Astrocyte of the spinal cord (primary cell): ENCODE data around the gene KNL1.

Experiments
- DNase-seq: peaks from one replicate; pipeline ENCODE4 v3.0.0; 2011; ENCODE audit warnings: low read depth, low spot score
- H3K4me3 ChIP-seq: 2 replicates; pipeline ENCODE4 v1.5.1; 2011; ENCODE audit warnings: low read depth, mild to moderate bottlenecking, low read length, moderate library complexity
- in situ Hi-C: cut with HindIII; loops from 2 replicates; pipeline ENCODE4 v1.10.0; 2017; ENCODE audit warnings: low sequenced_read_pairs
- TF ChIP-seq, protein P1 (sequence below): IDR thresholded peaks from 2 replicates; pipeline ENCODE4 v1.5.1; 2012; ENCODE audit warnings: low read depth, mild to moderate bottlenecking, low read length, inconsistent platforms

The KNL1 gene

GRCh38 chr15:40554161-40554525 lies 39.9 kb upstream of the KNL1 start:
- H3K4me3 ChIP-seq: no peak overlapping the region
- in situ Hi-C loops: no loop called here
- no peak for DNase-seq
- TF ChIP-seq, protein P1, sequence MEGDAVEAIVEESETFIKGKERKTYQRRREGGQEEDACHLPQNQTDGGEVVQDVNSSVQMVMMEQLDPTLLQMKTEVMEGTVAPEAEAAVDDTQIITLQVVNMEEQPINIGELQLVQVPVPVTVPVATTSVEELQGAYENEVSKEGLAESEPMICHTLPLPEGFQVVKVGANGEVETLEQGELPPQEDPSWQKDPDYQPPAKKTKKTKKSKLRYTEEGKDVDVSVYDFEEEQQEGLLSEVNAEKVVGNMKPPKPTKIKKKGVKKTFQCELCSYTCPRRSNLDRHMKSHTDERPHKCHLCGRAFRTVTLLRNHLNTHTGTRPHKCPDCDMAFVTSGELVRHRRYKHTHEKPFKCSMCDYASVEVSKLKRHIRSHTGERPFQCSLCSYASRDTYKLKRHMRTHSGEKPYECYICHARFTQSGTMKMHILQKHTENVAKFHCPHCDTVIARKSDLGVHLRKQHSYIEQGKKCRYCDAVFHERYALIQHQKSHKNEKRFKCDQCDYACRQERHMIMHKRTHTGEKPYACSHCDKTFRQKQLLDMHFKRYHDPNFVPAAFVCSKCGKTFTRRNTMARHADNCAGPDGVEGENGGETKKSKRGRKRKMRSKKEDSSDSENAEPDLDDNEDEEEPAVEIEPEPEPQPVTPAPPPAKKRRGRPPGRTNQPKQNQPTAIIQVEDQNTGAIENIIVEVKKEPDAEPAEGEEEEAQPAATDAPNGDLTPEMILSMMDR: no peak

- in situ Hi-C loops: no loop called here
- H3K4me3 ChIP-seq: no peak overlapping the region
- DNase-seq: no peak
- TF ChIP-seq, protein P1: no peak
These were observed 38.2 kb upstream of the KNL1 start for GRCh38 chr15:40555876-40556275.

DNA sequence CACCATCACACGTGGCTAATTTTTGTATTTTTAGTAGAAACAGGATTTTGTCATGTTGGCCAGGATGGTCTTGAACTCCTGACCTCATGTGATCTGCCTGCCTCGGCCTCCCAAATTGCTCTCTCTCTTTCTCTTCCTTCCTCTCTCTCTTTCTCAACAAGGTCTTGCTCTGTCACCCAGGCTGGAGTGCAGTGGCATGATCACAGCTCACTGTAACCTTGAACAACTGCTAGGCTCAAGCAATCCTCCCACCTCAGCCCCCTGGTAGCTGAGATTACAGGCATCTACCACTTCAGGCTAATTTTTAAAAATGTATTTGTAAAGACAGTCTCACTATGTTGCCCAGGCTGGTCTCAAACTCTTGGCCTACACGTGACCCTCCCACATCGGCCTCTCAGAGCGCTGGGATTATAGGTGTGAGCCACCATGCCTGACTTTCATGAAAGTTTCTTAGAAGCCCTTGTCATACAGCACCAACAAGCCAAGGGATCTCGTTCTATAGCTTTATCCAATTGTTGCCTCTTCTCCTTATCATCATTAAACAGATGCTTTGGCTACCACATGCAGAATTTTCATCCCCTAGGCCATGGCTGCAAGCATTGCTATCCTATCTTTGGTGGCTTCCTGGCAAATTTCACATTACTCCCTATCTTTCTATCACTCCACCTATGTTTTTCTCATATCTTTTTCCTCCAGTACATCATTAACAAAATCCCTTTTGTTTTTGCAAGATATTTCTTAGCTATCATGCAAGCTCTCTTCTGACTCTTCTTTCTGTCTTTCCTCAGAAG lies 34.9 kb upstream of the KNL1 start:
- no peak for DNase-seq
- in situ Hi-C loops: no loop called here
- TF ChIP-seq, protein P1: no peak
- no peak overlapping the region for H3K4me3 ChIP-seq

- TF ChIP-seq, protein P1: no peak
- in situ Hi-C loops: no loop called here
These were observed 31.4 kb upstream of the KNL1 start for GRCh38 chr15:40562691-40563090.

DNA sequence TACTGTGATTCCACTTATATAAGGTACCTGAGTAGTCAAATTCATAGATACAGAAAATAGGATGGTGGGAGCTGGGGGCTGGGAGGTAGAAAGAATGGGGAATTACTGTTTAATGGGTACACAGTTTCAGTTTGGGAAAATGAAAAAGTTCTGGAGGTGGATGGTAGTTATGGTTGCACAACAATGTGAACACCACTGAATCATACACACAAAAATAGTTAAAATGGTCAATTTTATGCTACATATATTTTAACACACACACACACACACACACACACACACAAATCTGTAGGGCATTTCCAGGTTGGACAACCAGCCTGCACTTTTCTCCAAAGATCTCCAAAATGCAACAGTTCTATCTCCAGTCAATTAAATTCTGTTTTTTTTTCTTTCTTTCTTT lies 30.6 kb upstream of the KNL1 start:
- no peak for DNase-seq
- no peak overlapping the region for H3K4me3 ChIP-seq
- TF ChIP-seq, protein P1: no peak
- in situ Hi-C loops: no loop called here

More at GRCh38 chr15:40562691-40563090, 31.4 kb upstream of the KNL1 start:
- DNase-seq: no peak
- no peak overlapping the region for H3K4me3 ChIP-seq

GRCh38 chr15:40564591-40565332 lies 29.3 kb upstream of the KNL1 start, which contains the start of gene CCDC32:
CCDC32 (minus strand) TSS chr15:40565042; CDS start chr15:40563015, 2,027 bp downstream.
- TF ChIP-seq, protein P1: no peak
- DNase-seq: peak; percentile 98
- in situ Hi-C loops: no loop called here
- H3K4me3 ChIP-seq: peak within 1 kb of the TSS; percentile 85
